SK-N-SH (cell line): ENCODE measurements around the gene SERPINA12. TPM values are rescaled to one million over a fixed set of nuclear protein-coding genes. Genes with fewer than 3 reads are reported as not detected.
"Not testable (repeated sequence)": the region's sequence is repeated elsewhere in the genome, so short reads cannot be mapped to it uniquely, and the experiment has no call there.

Source experiments
- CTCF ChIA-PET: fragments of 300-600, 350-600 bp; formaldehyde crosslinking; extraction: SDS; loops from one replicate; lab custom pipeline; 2021; lab: Yijun Ruan, JAX
- POLR2A ChIA-PET: fragments of 350-600 bp; sonication (Branson Sonifier 250); formaldehyde crosslinking; extraction: SDS; loops from one replicate; lab custom pipeline; 2020; ENCODE audit warnings: antibody characterized with exemption, inconsistent platforms; lab: Yijun Ruan, JAX
- DNase-seq: peaks from one replicate; pipeline ENCODE4 v3.0.0; 2012
- H2AFZ ChIP-seq: fragments of 200-600 bp; sonication (generic); 2 replicates; pipeline ENCODE4 v1.8.1; 2016; ENCODE audit warnings: antibody characterized with exemption, mild to moderate bottlenecking, low read depth
- H3F3A ChIP-seq: fragments of 200-600 bp; sonication (generic); replicated peaks from 2 replicates; pipeline ENCODE3; 2016; ENCODE audit warnings: antibody characterized with exemption, mild to moderate bottlenecking; ENCODE audit not compliant: insufficient read depth
- H3K27ac ChIP-seq, 2 experiments: fragments of 200-500 bp in 1 of 2; fragments of 200-600 bp in 1 of 2; sonication (Bioruptor generic) in 1 of 2; sonication (generic), shearing (Covaris generic) in 1 of 2; 2 replicates each; pipeline versions ENCODE4 v1.5.1 to v1.6.1; 2014 to 2016; ENCODE audit warnings: low read depth in 2 of 2, inconsistent platforms in 1 of 2, low read length in 1 of 2, mild to moderate bottlenecking in 1 of 2, mixed read lengths in 1 of 2
- H3K27me3 ChIP-seq: fragments of 200-600 bp; sonication (generic), shearing (Covaris generic); 2 replicates; pipeline ENCODE4 v1.6.1; 2016; ENCODE audit warnings: mixed run types; ENCODE audit not compliant: insufficient read depth
- H3K36me3 ChIP-seq, 2 experiments: fragments of 200-500 bp in 1 of 2; fragments of 200-600 bp in 1 of 2; sonication (Bioruptor generic) in 1 of 2; sonication (generic) in 1 of 2; replicated peaks in 1 of 2; 2 replicates each; pipeline versions ENCODE3 to v1.5.1; 2014 to 2016; ENCODE audit warnings: low read length in 1 of 2, mild to moderate bottlenecking in 1 of 2; ENCODE audit not compliant: insufficient read depth in 2 of 2, control insufficient read depth in 1 of 2
- H3K4me1 ChIP-seq, 2 experiments: fragments of 200-500 bp in 1 of 2; fragments of 200-600 bp in 1 of 2; sonication (Bioruptor generic) in 1 of 2; sonication (generic), shearing (Covaris generic) in 1 of 2; 2 replicates each; pipeline versions ENCODE4 v1.5.1 to v1.6.1; 2014 to 2016; ENCODE audit warnings: low read depth in 1 of 2, low read length in 1 of 2, mixed run types in 1 of 2; ENCODE audit not compliant: insufficient read depth in 2 of 2, control insufficient read depth in 1 of 2
- H3K4me2 ChIP-seq: fragments of 200-600 bp; sonication (generic), shearing (Covaris generic); 2 replicates; pipeline ENCODE4 v1.6.1; 2017; ENCODE audit warnings: mixed run types
- H3K4me3 ChIP-seq, 2 experiments: fragments of 200-500 bp in 1 of 2; fragments of 200-600 bp in 1 of 2; sonication (Bioruptor generic) in 1 of 2; sonication (generic), shearing (Covaris generic) in 1 of 2; 2 replicates each; pipeline versions ENCODE4 v1.5.1 to v1.8.1; 2014 to 2016; ENCODE audit warnings: low read depth in 2 of 2, inconsistent platforms in 1 of 2, low read length in 1 of 2, mild to moderate bottlenecking in 1 of 2, mixed read lengths in 1 of 2, moderate library complexity in 1 of 2
- H3K79me2 ChIP-seq: fragments of 200-600 bp; sonication (generic); 2 replicates; pipeline ENCODE4 v1.8.1; 2017; ENCODE audit warnings: mild to moderate bottlenecking; ENCODE audit not compliant: insufficient read depth
- H3K9ac ChIP-seq: fragments of 200-600 bp; sonication (generic); 2 replicates; pipeline ENCODE4 v1.6.1; 2017; ENCODE audit warnings: mixed run types
- H3K9me2 ChIP-seq: fragments of 200-600 bp; sonication (generic); 2 replicates; pipeline ENCODE4 v1.6.1; 2017; ENCODE audit warnings: mixed run types
- H3K9me3 ChIP-seq: fragments of 200-600 bp; sonication (generic); 2 replicates; pipeline ENCODE4 v1.6.1; 2017; ENCODE audit warnings: mixed run types, mild to moderate bottlenecking, moderate library complexity
- H4K20me1 ChIP-seq: fragments of 200-600 bp; sonication (generic); 2 replicates; pipeline ENCODE4 v1.6.1; 2017; ENCODE audit warnings: mild to moderate bottlenecking, mixed run types; ENCODE audit not compliant: insufficient read depth
- EP300 ChIP-seq, 2 experiments: IDR thresholded peaks; 2 replicates each; pipeline versions ENCODE4 v1.4.0 to v1.6.1; 2012; ENCODE audit warnings: borderline replicate concordance in 1 of 2, low read depth in 1 of 2, low read length in 1 of 2
- GABPA ChIP-seq: IDR thresholded peaks from 2 replicates; pipeline ENCODE4 v1.4.0; 2012; ENCODE audit warnings: low read depth, mild to moderate bottlenecking
- JUND ChIP-seq: IDR thresholded peaks from 2 replicates; pipeline ENCODE4 v1.4.0; 2012
- TEAD4 ChIP-seq: IDR thresholded peaks from 2 replicates; pipeline ENCODE4 v1.4.0; 2012; ENCODE audit warnings: mild to moderate bottlenecking, borderline replicate concordance; ENCODE audit not compliant: insufficient read depth
- USF2 ChIP-seq: fragments of 150-350 bp; IDR thresholded peaks from 2 replicates; pipeline ENCODE4 v1.6.1; 2017; ENCODE audit warnings: antibody characterized with exemption, low read length, low read depth, borderline replicate concordance
- ZBTB33 ChIP-seq: IDR thresholded peaks from 2 replicates; pipeline ENCODE4 v1.4.0; 2012; ENCODE audit warnings: low read depth, borderline replicate concordance
- WGBS: methylation state at CpG from one replicate; pipeline ENCODE4 v1.1.6; 2017; ENCODE audit warnings: low lambda C conversion rate; 5-methylcytosine and 5-hydroxymethylcytosine counted together
- polyA plus RNA-seq, 3 experiments: library from polyadenylated mRNA; depleted of rRNA; stranded (reverse); fragments of >200 nt; gene quantifications; 2 replicates each; pipeline ENCODE4 v1.2.3, GENCODE V29; 2012

Gene SERPINA12
- polyA plus RNA-seq, 1 of the 3 experiments (the other 2 are of a cell fraction), result not detected

- Histone ChIP-seq H3K9ac (no peak overlapping the region), H3K27me3 (peaks cover 6% of the 10 kb centered on the region; the same call in 1 of the 2 replicates), H3K9me3 (no peaks in the 10 kb centered on the region), H3K4me2 (no peak overlapping the region), H3F3A (no peaks in the 10 kb centered on the region), H3K27ac (no peak overlapping the region), H3K36me3 (no peaks in the 10 kb centered on the region)
- POLR2A ChIA-PET, result no interaction called here
- DNase-seq, result no peak
- CTCF ChIA-PET, result no interaction called here
- TF ChIP-seq GABPA (no peak), JUND (no peak), EP300 (IDR thresholded peaks at IDR 0.05; ENCODE audit: borderline replicate concordance in 1 of 2, low read depth in 1 of 2, low read length in 1 of 2) (no peak), TEAD4 (no peak), USF2 (no peak), ZBTB33 (no peak)
- TF ChIP-seq, all 33 proteins: peak for 0
- WGBS, result 33% methylated on average over 7 of the region's 7 CpGs
- Histone ChIP-seq H3K9me2 (no peaks in the 10 kb centered on the region), H3K4me1 (no peaks in the 10 kb centered on the region), H3K79me2 (no peaks in the 10 kb centered on the region), H4K20me1 (no peaks in the 10 kb centered on the region), H3K4me3 (no peak overlapping the region), H2AFZ (no peak overlapping the region)
Measured at GRCh38 chr14:94514351-94514750, 5.1 kb upstream of the SERPINA12 start.

GRCh38 chr14:94510481-94510880 is 1.2 kb upstream of the SERPINA12 start:
- H3K4me3 ChIP-seq, H3K79me2 ChIP-seq, DNase-seq, H3K36me3 ChIP-seq, H3K27ac ChIP-seq, POLR2A ChIA-PET, H4K20me1 ChIP-seq, H3K4me1 ChIP-seq, H3K4me2 ChIP-seq, H3K9ac ChIP-seq, H3F3A ChIP-seq, H3K9me2 ChIP-seq, H3K9me3 ChIP-seq, H3K27me3 ChIP-seq, H2AFZ ChIP-seq: not testable (repeated sequence)
- WGBS, result 16% methylated on average over 2 of the region's 2 CpGs
- CTCF ChIA-PET, result interaction anchor here (1.1 to 4.0 kb wide), 2 partner anchors 23 to 40 kb away, joined by 3 to 17 read pairs; no protein-coding TSS in a partner anchor

- H3K9ac ChIP-seq, result no peak overlapping the region
- TF ChIP-seq EP300 (IDR thresholded peaks at IDR 0.05; ENCODE audit: borderline replicate concordance in 1 of 2, low read depth in 1 of 2, low read length in 1 of 2), result no peak
- H3F3A ChIP-seq, result no peaks in the 10 kb centered on the region
- H4K20me1 ChIP-seq, result no peaks in the 10 kb centered on the region
- no peaks in the 10 kb centered on the region for H3K79me2 ChIP-seq
- POLR2A ChIA-PET, result no interaction called here
- WGBS, result 22% methylated on average over 7 of the region's 8 CpGs
- no peak overlapping the region for H3K4me2 ChIP-seq
- H3K9me3 ChIP-seq, result no peaks in the 10 kb centered on the region
- DNase-seq, result no peak
- CTCF ChIA-PET, result interaction anchor here (0.6 to 3.3 kb wide), 3 partner anchors 13 to 45 kb away, joined by 3 to 18 read pairs (median 3); no protein-coding TSS in a partner anchor
- H3K4me3 ChIP-seq, result no peak overlapping the region
- H3K4me1 ChIP-seq, result no peaks in the 10 kb centered on the region
- no peaks in the 10 kb centered on the region for H3K36me3 ChIP-seq
- no peak overlapping the region for H3K27ac ChIP-seq
- H2AFZ ChIP-seq, result no peak overlapping the region
- peaks cover 27% of the 10 kb centered on the region; the same call in 1 of the 2 replicates for H3K27me3 ChIP-seq
- no peaks in the 10 kb centered on the region for H3K9me2 ChIP-seq
Measured at GRCh38 chr14:94505641-94506040, 3.6 kb downstream of the SERPINA12 start.
